Immature natural killer cell (primary cell): ENCODE data around the gene LIMS4. TPM values are rescaled to one million over a fixed set of nuclear protein-coding genes. Genes with fewer than 3 reads are reported as not detected.
"Not testable (repeated sequence)": the region's sequence is repeated elsewhere in the genome, so short reads cannot be mapped to it uniquely, and the experiment has no call there.

ENCODE experiments used
- DNase-seq, 3 donors: peaks; one replicate each; pipeline ENCODE4 v3.0.0; 2022; ENCODE audit warnings: mixed read lengths in 1 of 3
- H3K27ac Mint-ChIP-seq, 6 donors: one replicate each; pipeline ENCODE4 v1.8.0; 2020; ENCODE audit warnings: mixed read lengths in 6 of 6, mild to moderate bottlenecking in 5 of 6, inconsistent platforms in 4 of 6, moderate library complexity in 3 of 6
- H3K27me3 Mint-ChIP-seq, 3 donors: one replicate each; pipeline ENCODE4 v1.8.0; 2020 to 2021; ENCODE audit warnings: low read depth in 3 of 3, mild to moderate bottlenecking in 3 of 3, mixed read lengths in 3 of 3, moderate library complexity in 3 of 3, inconsistent platforms in 1 of 3
- H3K36me3 Mint-ChIP-seq, 3 donors: one replicate each; pipeline ENCODE4 v1.8.0; 2020; ENCODE audit warnings: mixed read lengths in 3 of 3, inconsistent platforms in 2 of 3, mild to moderate bottlenecking in 2 of 3
- H3K4me1 Mint-ChIP-seq, 2 donors: one replicate each; pipeline ENCODE4 v1.8.0; 2020; ENCODE audit warnings: inconsistent platforms in 2 of 2, mild to moderate bottlenecking in 2 of 2, mixed read lengths in 2 of 2, moderate library complexity in 1 of 2
- H3K4me3 Mint-ChIP-seq, 5 donors: one replicate each; pipeline ENCODE4 v1.8.0; 2020; ENCODE audit warnings: mild to moderate bottlenecking in 5 of 5, mixed read lengths in 5 of 5, inconsistent platforms in 3 of 5, moderate library complexity in 3 of 5
- H3K9me3 Mint-ChIP-seq, 6 donors: one replicate each; pipeline ENCODE4 v1.8.0; 2020; ENCODE audit warnings: mild to moderate bottlenecking in 6 of 6, mixed read lengths in 6 of 6, inconsistent platforms in 4 of 6, moderate library complexity in 3 of 6
- polyA plus RNA-seq, 3 donors: library from polyadenylated mRNA; unstranded; fragments of 300-500 nt; fragmentation: Illumina TruSeq; gene quantifications; one replicate each; pipeline ENCODE4 v1.2.3, GENCODE V29; 2021

Gene LIMS4
- polyA plus RNA-seq = 1 to 10 TPM in 2 of 3 donors, not detected in 1; 1.1 to 2.5 TPM

- not testable (repeated sequence) for DNase-seq, H3K36me3 Mint-ChIP-seq, H3K4me1 Mint-ChIP-seq, H3K27ac Mint-ChIP-seq, H3K4me3 Mint-ChIP-seq, H3K9me3 Mint-ChIP-seq, H3K27me3 Mint-ChIP-seq
Measured at GRCh38 chr2:110472171-110473058, at the start of gene LIMS4. LIMS4 (minus strand) TSS chr2:110472816; CDS start chr2:110472778, 38 bp downstream.

GRCh38 chr2:110499755-110500377 is 27.2 kb upstream of the LIMS4 start:
- not testable (repeated sequence) for H3K27ac Mint-ChIP-seq, H3K36me3 Mint-ChIP-seq, H3K4me1 Mint-ChIP-seq, H3K27me3 Mint-ChIP-seq, H3K9me3 Mint-ChIP-seq, DNase-seq, H3K4me3 Mint-ChIP-seq

GRCh38 chr2:110496027-110496426 is 23.4 kb upstream of the LIMS4 start:
- not testable (repeated sequence) for H3K36me3 Mint-ChIP-seq, H3K27me3 Mint-ChIP-seq, H3K4me3 Mint-ChIP-seq, DNase-seq, H3K27ac Mint-ChIP-seq, H3K9me3 Mint-ChIP-seq, H3K4me1 Mint-ChIP-seq

GRCh38 chr2:110494488-110494887 is 21.9 kb upstream of the LIMS4 start:
- not testable (repeated sequence) for H3K4me3 Mint-ChIP-seq, H3K9me3 Mint-ChIP-seq, H3K36me3 Mint-ChIP-seq, DNase-seq, H3K4me1 Mint-ChIP-seq, H3K27ac Mint-ChIP-seq, H3K27me3 Mint-ChIP-seq

GRCh38 chr2:110488991-110489390 is 16.4 kb upstream of the LIMS4 start:
- not testable (repeated sequence) for H3K27me3 Mint-ChIP-seq, H3K9me3 Mint-ChIP-seq, H3K4me1 Mint-ChIP-seq, H3K4me3 Mint-ChIP-seq, H3K27ac Mint-ChIP-seq, DNase-seq, H3K36me3 Mint-ChIP-seq

- H3K27me3 Mint-ChIP-seq, DNase-seq, H3K27ac Mint-ChIP-seq, H3K4me3 Mint-ChIP-seq, H3K4me1 Mint-ChIP-seq, H3K9me3 Mint-ChIP-seq, H3K36me3 Mint-ChIP-seq: not testable (repeated sequence)
Measured at GRCh38 chr2:110482697-110483096, 10.1 kb upstream of the LIMS4 start.

GRCh38 chr2:110481200-110481599 is 8.6 kb upstream of the LIMS4 start:
- not testable (repeated sequence) for H3K36me3 Mint-ChIP-seq, H3K9me3 Mint-ChIP-seq, H3K27me3 Mint-ChIP-seq, DNase-seq, H3K4me1 Mint-ChIP-seq, H3K27ac Mint-ChIP-seq, H3K4me3 Mint-ChIP-seq

- H3K9me3 Mint-ChIP-seq, H3K36me3 Mint-ChIP-seq, H3K27me3 Mint-ChIP-seq, H3K27ac Mint-ChIP-seq, H3K4me3 Mint-ChIP-seq, DNase-seq, H3K4me1 Mint-ChIP-seq: not testable (repeated sequence)
Measured at GRCh38 chr2:110480084-110480483, 7.5 kb upstream of the LIMS4 start.

- DNase-seq, H3K36me3 Mint-ChIP-seq, H3K27me3 Mint-ChIP-seq, H3K4me1 Mint-ChIP-seq, H3K9me3 Mint-ChIP-seq, H3K4me3 Mint-ChIP-seq, H3K27ac Mint-ChIP-seq: not testable (repeated sequence)
Measured at GRCh38 chr2:110477370-110477769, 4.8 kb upstream of the LIMS4 start.

GRCh38 chr2:110476952-110477351 is 4.3 kb upstream of the LIMS4 start:
- H3K27me3 Mint-ChIP-seq = not testable (repeated sequence)

GRCh38 chr2:110475627-110476359 is 3.2 kb upstream of the LIMS4 start:
- H3K27me3 Mint-ChIP-seq, H3K36me3 Mint-ChIP-seq, H3K4me3 Mint-ChIP-seq, H3K9me3 Mint-ChIP-seq, H3K4me1 Mint-ChIP-seq, H3K27ac Mint-ChIP-seq, DNase-seq: not testable (repeated sequence)

More at GRCh38 chr2:110476952-110477351, 4.3 kb upstream of the LIMS4 start:
- not testable (repeated sequence) for H3K36me3 Mint-ChIP-seq, H3K27ac Mint-ChIP-seq, DNase-seq, H3K9me3 Mint-ChIP-seq, H3K4me1 Mint-ChIP-seq, H3K4me3 Mint-ChIP-seq

- H3K27ac Mint-ChIP-seq, H3K9me3 Mint-ChIP-seq, H3K27me3 Mint-ChIP-seq, H3K4me1 Mint-ChIP-seq, H3K36me3 Mint-ChIP-seq, H3K4me3 Mint-ChIP-seq, DNase-seq: not testable (repeated sequence)
Measured at GRCh38 chr2:110474898-110475297, 2.3 kb upstream of the LIMS4 start.

GRCh38 chr2:110473059-110473358 is 393 bp upstream of the LIMS4 start:
- not testable (repeated sequence) for H3K4me3 Mint-ChIP-seq, H3K27me3 Mint-ChIP-seq, H3K36me3 Mint-ChIP-seq, H3K4me1 Mint-ChIP-seq, H3K27ac Mint-ChIP-seq, H3K9me3 Mint-ChIP-seq, DNase-seq

- not testable (repeated sequence) for DNase-seq, H3K27me3 Mint-ChIP-seq, H3K4me1 Mint-ChIP-seq, H3K9me3 Mint-ChIP-seq, H3K36me3 Mint-ChIP-seq, H3K4me3 Mint-ChIP-seq, H3K27ac Mint-ChIP-seq
Measured at GRCh38 chr2:110468921-110469320, 3.7 kb downstream of the LIMS4 start.
